HG03460 (cell line): Measurements from ENCODE around the gene BHLHA9.

Source experiments
- ATAC-seq: cut with Tn5 transposase; IDR thresholded peaks from one replicate; pipeline ENCODE4 v1.9.1; 2021; ENCODE audit not compliant: unreplicated experiment

Gene BHLHA9

DNA sequence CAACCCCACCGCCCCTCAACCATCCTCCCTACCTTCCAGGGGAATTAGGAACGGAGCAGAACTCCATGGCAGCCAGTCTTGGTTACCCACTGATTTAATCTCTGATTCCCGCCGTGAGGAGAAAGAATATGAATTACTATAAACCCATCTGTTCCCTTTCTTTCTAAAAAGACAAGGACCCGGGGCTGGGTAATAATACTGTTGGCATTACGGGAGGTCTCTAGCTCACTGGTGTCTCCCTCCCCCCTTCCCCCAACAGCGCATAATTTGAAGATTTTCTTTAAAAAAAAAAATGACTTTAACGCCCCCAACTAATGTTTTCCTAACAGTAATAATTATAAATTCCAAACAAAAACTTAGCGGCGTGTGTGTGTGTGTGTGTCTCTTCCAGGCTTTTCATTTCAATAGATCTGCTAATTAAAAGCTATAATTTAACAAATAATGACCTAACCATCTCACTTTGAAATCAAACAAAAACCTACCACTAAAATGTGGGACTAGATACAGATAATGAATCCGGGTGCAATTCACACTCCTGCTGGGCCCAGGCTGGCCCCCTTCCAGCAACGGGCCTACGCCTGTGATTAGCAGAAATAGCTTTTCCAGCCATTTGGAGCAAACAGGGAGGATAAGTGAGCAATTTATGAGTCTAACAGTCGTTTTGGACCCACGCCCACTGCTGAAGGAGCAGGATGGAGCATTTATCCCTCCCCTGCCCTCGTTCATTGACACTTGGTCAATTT lies 18.2 kb upstream of the BHLHA9 start:
- no peak for ATAC-seq

DNA sequence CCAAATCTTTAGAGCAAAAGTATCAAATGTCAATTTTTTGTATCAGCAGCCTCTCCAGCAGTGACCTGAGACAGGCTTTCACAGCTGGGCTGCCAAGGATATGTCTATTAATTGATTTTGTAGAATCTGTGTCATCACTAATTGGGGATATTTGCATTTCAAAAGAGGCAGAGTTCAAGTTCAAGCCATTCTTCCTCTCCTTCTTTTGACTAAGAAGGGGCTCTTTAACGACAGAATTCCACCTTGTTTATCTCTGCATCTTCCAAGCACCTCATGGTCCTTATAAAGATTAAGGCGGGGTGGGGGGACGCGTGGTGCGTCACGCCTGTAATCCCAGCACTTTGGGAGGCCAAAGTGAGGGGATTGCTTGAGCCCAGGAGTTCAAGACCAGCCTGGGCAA lies 15.2 kb upstream of the BHLHA9 start:
- no peak for ATAC-seq

DNA sequence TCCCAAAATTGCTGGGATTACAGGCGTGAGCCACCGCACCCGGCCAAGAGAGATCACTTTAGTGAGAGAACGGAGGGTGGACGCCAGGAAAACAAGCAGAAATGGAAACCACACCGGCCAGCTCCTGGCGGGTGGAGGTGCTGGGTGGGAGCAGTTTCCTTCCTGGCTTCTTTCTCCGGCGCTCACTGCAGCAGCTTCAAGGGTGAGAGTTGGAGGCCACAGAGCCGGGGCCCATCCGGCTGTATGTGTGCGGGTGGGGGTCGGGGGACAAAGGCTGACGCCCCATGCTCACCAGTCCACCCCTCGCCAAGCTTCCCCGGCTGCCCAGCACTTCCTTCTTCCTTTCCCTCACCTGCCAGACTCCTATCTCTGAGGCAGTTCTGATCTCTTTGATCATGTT lies 13.5 kb upstream of the BHLHA9 start:
- no peak for ATAC-seq

DNA sequence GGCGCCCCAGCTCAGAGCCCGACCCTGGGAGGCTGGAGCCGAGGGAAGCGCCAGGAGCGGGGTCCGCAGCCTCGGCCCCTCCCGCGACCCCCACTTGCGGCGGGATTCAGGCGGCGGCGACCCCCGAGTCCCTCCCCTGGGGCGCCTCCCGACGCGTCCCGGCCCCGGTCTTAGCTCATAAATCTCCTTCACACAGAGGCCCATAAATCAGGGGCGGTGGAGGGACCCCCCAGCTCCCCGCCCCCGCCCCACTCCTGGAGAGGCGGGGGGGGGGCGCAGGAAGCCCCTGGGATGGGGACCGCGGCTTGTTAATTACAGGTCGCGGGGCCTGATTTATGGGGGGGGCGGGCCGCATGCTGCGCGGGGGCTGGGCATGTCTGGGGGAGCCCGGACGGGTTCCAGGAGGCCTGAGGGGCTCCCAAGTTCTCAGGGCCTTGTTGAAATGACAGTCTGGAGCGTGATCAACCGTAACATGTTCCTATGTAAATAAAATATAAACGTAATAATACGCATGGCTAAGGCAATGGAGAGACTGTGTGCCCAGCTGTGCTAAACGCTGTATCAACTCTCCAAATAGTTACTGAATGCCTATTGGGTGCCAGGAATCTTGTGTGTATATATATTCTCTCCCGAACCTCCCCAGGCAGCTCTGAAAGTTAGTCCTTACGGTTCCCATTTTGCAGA lies 10.0 kb upstream of the BHLHA9 start:
- ATAC-seq: no peak

DNA sequence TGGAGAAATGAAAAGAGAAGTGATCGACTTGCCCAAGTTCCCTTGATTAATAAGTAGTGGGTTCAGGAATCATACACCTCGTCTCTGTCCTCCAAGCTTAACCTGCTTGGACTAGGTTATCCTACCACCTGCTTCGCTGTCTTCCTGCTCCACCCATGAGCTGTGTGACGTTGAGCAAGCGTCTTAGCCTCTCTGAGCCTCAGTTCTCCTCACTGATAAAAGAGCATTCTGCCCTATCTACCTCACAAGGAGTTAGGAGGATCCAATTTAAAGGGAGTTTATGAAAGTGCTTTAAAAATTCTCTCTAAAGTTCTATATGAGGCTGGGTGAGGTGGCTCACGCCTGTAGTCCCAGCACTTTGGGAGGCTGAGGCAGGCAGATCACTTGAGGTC lies 9.5 kb upstream of the BHLHA9 start:
- no peak for ATAC-seq

DNA sequence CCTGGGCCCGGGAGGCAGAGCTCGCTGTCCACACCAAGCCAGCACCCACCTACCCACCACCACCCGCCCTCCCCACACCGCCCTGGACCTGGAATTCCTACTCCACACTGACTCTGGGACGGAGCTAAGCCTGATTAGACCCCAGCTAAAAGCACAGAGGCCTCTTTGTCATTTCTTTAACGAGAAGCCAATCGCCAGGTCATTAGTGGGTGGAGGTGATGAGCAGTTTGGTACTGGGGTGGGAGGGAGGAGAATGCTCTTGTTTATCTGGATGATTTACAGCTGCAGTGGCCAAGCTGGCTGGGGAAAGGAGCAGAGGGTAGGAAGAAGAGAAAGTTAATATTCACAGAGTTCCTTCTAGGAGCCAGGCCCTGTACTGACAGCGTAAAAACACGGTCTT lies 6.0 kb upstream of the BHLHA9 start:
- no peak for ATAC-seq

DNA sequence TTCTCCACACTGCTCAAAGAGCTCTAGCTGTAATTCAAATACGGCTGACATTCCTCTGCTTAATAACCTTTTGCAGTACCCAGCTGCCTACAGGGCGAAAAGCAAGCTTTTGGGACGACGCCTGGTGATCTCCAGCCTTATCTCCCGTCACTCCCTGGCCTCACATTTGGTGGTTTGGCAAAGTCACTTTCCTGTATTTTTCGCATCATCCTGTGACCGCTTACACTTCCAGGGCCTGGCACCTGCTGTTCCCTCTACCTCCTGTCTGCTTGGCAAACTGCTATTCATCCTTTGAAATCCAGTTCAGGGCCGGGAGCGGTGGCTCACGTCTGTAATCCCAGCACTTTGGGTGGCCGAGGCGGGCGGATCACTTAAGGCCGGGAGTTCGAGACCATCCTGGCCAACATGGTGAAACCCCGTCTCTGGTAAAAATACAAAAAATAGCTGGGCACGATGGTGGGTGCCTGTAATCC lies 2.7 kb upstream of the BHLHA9 start:
- no peak for ATAC-seq

DNA sequence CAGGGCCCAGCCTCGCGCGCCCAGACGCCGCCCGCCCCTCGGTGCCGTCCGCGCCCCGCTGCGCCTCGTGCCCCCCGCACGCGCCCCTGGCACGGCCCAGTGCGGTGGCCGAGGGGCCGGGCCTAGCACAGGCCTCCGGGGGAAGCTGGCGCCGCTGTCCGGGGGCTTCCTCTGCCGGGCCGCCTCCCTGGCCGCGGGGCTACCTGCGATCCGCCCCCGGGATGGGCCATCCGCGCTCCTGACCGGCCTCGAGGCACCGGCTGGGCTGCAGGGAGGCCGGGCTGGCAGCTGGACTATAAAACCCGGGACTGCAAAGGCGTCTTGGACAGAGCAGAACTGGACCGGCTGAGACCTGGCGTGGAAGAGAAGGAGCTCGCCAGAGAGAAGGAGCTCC lies 783 bp downstream of the BHLHA9 start:
- ATAC-seq: no peak

DNA sequence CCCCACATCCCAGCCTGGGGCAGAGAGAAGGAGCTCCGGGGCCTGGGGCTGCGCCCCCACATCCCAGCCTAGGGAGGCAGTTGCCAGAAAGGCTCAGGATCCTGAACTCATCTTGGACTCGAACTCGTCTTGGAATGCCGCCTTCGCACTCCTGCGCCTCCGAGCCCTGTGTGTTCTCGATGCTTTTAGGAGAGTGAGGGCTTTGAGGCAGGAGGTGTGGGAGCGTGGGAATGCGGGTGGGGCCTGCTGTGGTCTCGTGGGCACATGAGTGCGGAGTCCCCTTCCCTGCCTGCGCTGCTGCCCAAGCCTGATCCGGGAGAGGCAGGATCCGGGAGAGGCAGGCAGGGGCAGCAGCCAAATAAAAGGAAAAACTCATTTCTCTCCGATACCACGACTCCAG lies 1.2 kb downstream of the BHLHA9 start:
- ATAC-seq: no peak

DNA sequence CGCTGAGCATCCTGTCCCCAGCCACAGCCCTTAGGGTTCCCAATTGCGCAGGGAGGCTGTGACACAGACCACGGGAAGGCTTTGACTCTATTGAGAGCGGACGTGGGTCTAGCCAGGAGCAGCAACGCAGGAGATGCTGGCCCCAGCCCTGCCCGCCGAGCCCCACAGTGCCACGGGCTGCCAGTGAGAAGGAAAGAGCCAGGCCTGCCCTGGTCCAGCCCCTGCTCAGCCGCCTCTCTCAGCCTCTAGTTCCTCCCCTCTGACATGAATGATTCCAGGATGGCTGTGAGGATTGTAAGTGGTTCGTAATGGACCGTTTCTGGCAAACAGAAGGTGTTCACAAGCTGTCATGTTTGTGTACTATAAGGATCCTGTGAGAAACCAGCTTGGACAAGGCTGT lies 2.5 kb downstream of the BHLHA9 start:
- no peak for ATAC-seq

DNA sequence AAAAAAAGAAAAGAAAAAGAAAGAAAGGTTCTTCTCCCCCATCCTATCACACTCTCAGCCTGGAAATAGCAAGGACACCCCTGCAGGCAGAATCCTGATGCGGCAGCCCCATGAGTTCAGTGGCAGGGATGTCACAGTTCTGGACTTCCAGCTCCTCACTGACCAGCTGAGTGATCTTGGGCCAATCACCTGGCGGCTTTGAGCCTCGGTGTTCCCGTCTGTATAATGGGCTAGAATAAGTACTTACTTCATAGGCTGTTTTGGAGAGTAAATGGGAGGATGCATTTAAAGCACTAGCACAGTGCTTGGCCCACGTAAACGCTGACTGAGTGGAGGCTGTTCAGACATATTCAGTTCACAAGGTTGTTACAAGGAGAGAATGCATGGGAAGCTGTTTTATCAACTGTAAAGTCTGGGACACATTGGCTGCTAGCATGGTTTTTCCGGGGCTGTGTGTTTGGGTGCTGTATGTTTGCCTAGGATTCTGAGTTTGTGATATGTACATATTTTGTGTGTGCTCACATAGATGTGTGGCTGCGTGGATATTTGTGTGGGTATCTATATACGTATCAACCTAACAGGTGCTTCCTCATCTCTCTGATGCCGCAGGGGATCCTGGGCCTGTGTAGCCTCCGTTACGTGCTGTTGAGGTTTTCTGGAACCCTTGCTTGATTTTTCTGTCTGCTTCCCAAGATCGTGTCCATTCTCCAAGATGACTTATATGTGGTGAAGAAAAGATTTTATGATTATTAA lies 3.4 kb downstream of the BHLHA9 start:
- ATAC-seq: no peak

DNA sequence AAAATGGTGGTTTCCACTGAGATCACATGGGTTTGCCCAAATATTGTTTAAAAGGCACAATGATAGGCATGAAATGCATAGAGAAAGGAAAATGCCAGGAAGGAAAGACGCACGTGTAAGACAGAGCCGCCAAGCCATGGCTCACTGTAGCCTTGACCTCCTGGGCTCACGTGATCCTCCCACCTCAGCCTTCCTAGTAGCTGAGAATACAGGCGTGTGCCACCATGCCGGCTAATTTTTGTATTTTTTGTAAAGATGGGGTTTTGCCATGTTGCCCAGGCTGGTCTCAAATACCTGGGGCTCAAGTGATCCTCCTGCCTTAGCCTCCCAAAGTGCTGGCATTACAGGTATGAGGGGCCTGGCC lies 4.0 kb downstream of the BHLHA9 start:
- no peak for ATAC-seq

DNA sequence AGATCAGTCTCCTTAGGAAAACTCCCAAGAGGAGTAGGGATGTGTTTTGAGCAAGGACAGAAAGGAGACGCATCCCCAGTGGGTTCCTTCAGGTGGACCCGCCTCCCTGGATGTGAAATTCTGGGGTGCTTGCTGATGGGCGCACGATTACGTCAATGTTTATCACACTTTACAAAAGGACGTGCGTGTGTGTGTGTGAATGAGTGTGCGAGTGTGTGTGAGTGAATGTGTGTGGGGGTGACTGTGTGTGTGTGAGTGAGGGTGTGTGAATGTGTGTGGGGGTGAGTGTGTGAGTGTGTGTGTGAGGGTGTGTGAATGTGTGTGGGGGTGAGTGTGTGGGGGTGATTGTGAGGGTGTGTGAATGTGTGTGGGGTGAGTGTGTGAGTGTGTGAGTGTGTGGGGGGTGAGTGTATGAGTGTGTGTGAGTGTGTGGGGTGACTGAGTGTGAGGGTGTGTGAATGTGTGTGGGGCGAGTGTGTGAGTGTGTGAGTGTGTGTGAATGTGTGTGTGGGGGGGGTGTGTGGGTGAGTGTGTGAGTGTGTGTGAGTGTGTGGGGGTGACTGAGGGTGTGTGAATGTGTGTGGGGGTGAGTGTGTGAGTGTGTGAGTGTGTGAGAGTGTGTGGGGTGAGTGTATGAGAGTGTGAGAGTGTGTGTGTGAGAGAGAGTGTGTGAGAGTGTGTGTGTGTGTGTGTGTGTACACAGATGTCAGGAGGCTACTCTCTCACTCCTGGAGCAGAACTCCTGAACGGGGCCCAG lies 5.1 kb downstream of the BHLHA9 start:
- ATAC-seq: no peak

DNA sequence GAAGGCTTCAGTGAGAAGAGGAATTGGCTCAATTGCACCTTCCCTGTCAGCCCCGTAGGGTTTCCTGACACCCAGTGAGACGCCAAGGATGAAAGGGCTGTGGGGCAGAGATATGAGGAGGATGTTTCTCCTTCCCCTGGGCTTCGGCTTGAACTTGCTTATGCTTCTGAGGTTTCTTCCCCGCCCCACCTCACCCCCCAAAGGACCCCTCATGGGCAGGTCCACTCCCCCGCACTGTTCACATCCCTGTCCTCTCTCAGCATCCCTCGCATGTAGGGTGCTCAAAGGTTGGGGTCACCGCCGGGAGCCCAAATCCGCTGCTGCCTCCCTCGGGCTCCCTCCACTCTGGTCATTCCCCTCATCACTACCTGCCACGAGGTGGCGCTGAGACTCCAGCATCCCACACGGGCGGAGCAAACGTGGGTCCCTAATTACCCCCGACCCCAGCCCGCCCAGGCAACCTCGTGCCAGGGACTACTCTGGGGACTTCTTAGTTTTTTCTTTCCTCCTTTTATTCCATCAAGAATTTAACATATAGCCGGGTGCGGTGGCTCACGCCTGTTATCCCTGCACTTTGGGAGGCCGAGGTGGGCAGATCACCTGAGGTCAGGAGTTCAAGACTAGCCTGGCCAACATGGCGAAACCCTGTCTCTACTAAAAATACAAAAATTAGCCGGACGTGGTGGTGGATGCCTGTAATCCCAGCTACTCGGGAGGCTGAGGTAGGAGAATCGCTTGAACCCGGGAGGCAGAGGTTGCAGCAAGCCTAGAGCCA lies 5.9 kb downstream of the BHLHA9 start:
- ATAC-seq: no peak

DNA sequence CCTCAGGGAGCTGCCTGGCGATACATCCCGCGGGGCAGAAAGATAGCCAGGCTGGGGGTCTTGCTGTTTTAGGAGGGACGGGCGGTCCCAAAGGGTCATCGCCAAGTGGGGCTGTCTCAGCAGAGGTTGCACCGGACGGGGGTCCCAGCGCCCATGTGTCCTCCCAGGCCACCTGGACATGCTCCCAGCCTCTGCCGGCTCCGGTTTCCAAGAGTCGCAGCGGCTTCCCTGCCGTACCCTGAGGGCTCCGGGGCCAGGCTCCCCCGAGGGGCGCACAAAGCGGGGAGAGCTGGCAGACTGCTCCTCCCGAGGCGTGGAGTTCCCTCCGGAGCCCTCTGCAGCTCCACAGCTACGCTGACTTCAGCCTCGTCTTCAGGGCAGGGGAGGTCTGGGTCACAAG lies 10.4 kb downstream of the BHLHA9 start:
- ATAC-seq: no peak

DNA sequence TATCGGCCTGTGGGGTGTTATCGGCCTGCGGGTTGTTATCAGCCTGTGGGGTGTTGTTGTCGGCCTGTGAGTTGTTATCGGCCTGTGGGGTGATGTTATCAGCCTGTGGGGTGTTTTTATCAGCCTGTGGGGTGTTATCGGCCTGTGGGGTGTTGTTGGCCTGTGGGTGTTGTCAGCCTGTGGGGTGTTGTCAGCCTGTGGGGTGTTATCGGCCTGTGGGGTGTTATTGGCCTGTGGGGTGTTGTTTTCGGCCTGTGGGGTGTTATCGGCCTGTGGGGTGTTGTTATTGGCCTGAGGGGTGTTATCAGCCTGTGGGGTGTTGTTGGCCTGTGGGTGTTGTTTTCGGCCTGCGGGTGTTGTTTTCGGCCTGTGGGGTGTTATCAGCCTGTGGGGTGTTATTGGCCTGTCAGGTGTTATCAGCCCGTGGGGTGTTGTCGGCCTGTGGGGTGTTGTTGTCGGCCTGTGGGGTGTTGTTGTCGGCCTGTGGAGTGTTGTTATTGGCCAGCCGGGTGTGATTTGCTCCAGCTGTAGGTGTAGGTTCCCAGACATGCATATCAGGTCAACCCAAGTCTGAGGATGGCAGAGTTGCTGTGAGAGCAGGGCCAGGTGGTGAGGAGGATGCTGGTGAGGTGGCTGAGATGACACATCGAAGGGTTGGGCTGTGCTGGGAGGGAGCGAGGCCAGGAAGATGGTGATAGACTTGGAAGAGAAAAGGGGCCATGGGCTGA lies 16.3 kb downstream of the BHLHA9 start:
- no peak for ATAC-seq

DNA sequence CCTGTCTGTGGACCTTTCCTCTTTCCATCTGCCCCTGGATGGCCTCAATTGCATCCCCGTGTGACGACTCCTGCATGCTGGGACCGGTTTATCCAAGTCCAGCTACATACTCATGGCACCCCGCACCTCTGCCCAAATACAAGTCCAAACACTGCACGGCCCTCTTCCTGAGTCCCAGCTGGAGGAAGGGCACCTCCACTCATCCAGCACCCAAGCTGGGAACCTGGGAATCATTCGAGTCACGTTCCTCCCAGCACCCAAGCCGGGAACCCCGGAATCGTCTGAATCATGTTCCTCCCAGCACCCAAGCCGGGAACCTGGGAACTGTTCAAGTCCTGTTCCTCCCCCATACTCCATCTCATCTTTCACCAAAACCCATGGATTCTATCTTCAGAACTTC lies 19.5 kb downstream of the BHLHA9 start:
- ATAC-seq: no peak

DNA sequence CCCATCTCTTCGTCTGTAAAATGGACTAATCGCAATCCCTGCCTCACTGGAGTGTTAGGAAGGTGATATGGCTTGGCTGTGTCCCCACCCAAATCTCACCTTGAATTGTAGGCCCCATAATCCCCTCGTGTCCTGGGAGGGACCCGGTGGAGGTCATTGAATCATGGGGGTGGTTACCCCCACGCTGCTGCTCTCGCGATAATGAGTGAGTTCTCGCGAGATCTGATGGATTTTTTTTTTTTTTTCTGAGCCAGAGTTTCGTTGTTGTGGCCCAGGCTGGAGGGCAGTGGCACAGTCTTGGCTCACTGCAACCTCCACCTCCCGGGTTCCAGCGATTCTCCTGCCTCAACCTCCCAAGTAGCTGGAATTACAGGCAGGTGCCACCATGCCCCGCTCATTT lies 20.4 kb downstream of the BHLHA9 start:
- no peak for ATAC-seq

DNA sequence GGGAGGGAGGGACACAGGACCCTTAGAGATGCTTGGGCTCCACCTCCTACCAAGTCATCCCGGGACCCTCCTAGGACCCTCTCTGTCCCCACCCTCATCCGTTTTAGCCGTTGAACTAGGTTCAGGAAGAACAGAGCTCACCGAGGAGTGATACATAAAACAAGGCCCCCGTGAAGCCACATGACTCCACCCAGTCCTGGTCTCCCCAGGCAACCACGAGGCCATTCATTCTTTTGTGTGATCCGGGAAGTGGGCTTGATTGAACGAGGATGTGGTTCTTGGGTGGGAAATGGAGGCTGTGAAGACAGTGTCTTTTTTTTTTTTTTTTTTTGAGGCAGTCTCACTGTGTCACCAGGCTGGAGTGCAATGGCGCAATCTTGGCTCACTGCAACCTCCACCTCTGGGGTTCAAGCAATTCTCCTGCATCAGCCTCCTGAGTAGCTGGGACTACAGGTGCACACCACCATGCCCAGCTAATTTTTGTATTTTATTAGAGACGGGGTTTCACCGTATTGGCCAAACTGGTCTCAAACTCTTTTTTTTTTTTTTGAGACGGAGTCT lies 24.0 kb downstream of the BHLHA9 start:
- no peak for ATAC-seq

DNA sequence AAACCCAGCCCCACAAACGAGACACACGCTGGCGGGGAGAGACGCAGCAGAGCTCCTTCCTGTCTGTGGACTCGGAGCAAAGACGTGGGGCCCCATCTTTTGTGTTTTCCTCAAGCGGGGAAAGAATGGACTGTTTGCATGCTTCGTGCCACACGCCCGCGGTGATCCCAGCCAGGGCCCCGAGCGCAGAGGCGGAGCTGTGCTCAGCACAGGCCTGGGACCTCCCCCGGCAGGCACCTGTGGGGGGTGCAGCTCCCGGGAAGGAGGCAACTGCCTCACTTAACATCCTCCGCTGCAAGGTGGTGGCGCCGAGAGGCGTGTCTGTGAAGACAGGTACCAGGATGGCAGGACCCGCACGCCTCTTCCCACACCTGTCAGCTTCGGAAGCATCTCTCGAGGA lies 28.4 kb downstream of the BHLHA9 start:
- ATAC-seq: no peak
